GM23248 (cell line): ENCODE data around the gene NUP42. TPM values are rescaled to one million over a fixed set of nuclear protein-coding genes. Genes with fewer than 3 reads are reported as not detected.
"Not testable (repeated sequence)": the region's sequence is repeated elsewhere in the genome, so short reads cannot be mapped to it uniquely, and the experiment has no call there.

Source experiments
- DNase-seq: peaks from one replicate; pipeline ENCODE4 v3.0.0-alpha.2; 2015
- H2AFZ ChIP-seq: fragments of 200-600 bp; sonication (generic); 2 replicates; pipeline ENCODE4 v1.6.1; 2016; ENCODE audit warnings: antibody characterized with exemption
- H3F3A ChIP-seq: fragments of 200-600 bp; sonication (generic); 2 replicates; pipeline ENCODE4 v1.6.1; 2016; ENCODE audit warnings: mild to moderate bottlenecking, antibody characterized with exemption, mixed run types; ENCODE audit not compliant: insufficient read depth
- H3K27ac ChIP-seq: fragments of 200-600 bp; sonication (generic); 2 replicates; pipeline ENCODE4 v1.5.1; 2016; ENCODE audit warnings: mild to moderate bottlenecking
- H3K27me3 ChIP-seq: fragments of 200-600 bp; sonication (generic); replicated peaks from 2 replicates; pipeline ENCODE4 v1.6.1; 2016; ENCODE audit warnings: mild to moderate bottlenecking; ENCODE audit not compliant: insufficient read depth
- H3K36me3 ChIP-seq: fragments of 200-600 bp; sonication (generic); 2 replicates; pipeline ENCODE4 v1.6.1; 2016; ENCODE audit warnings: low read depth, mild to moderate bottlenecking
- H3K4me1 ChIP-seq: fragments of 200-600 bp; sonication (generic); 2 replicates; pipeline ENCODE4 v1.6.1; 2016; ENCODE audit warnings: mild to moderate bottlenecking; ENCODE audit not compliant: insufficient read depth
- H3K4me2 ChIP-seq: fragments of 200-600 bp; sonication (generic); one replicate; pipeline ENCODE4 v1.6.1; 2016; ENCODE audit warnings: mild to moderate bottlenecking; ENCODE audit not compliant: unreplicated experiment
- H3K4me3 ChIP-seq: fragments of 200-600 bp; sonication (generic); 2 replicates; pipeline ENCODE4 v1.5.1; 2016; ENCODE audit warnings: mild to moderate bottlenecking
- H3K79me2 ChIP-seq: fragments of 200-600 bp; sonication (generic); 2 replicates; pipeline ENCODE4 v1.6.1; 2016; ENCODE audit warnings: mild to moderate bottlenecking; ENCODE audit not compliant: insufficient read depth
- H3K9ac ChIP-seq: fragments of 200-600 bp; sonication (generic); 2 replicates; pipeline ENCODE4 v1.6.1; 2016; ENCODE audit warnings: mild to moderate bottlenecking
- H3K9me2 ChIP-seq: fragments of 200-600 bp; sonication (generic); 2 replicates; pipeline ENCODE4 v1.6.1; 2016; ENCODE audit warnings: mixed run types, mild to moderate bottlenecking, moderate library complexity; ENCODE audit not compliant: insufficient read depth
- H3K9me3 ChIP-seq: fragments of 200-600 bp; sonication (generic); one replicate; pipeline ENCODE4 v1.6.1; 2017; ENCODE audit warnings: low read depth
- H4K20me1 ChIP-seq: fragments of 200-600 bp; sonication (generic); 2 replicates; pipeline ENCODE4 v1.6.0; 2016; ENCODE audit not compliant: insufficient read depth
- EZH2 ChIP-seq: fragments of 200-600 bp; sonication (generic); IDR thresholded peaks from 2 replicates; pipeline ENCODE4 v1.6.1; 2018; ENCODE audit warnings: antibody characterized with exemption, mild to moderate bottlenecking; ENCODE audit not compliant: insufficient read depth, poor library complexity, severe bottlenecking
- EZH2phosphoT487 ChIP-seq: fragments of 200-600 bp; sonication (generic); IDR thresholded peaks from 2 replicates; pipeline ENCODE4 v1.6.1; 2018; ENCODE audit warnings: antibody characterized with exemption, moderate library complexity, mild to moderate bottlenecking, low read depth; ENCODE audit not compliant: insufficient read depth
- whole genome bisulfite sequencing, 2 experiments: methylation state at CpG; one replicate each; pipeline ENCODE4 v1.1.6; 2015 to 2017; ENCODE audit warnings: low lambda C conversion rate in 2 of 2, low coverage in 1 of 2; ENCODE audit errors: missing lambda C conversion rate in 2 of 2; 5-methylcytosine and 5-hydroxymethylcytosine counted together
- in situ Hi-C: fragments of 300-500 bp; cut with MboI; formaldehyde crosslinking; loops from 2 replicates; pipeline ENCODE4 v1.15.0; 2020
- polyA plus RNA-seq: library from polyadenylated mRNA; unstranded; fragments of >200 nt; fragmentation: Nextera tagmentation; extraction: Ambion mirVana; gene quantifications from 2 replicates; pipeline ENCODE4 v1.2.1, GENCODE V29; 2016
- total RNA-seq: library from RNA; depleted of rRNA; stranded (reverse); fragments of >200 nt; shearing (Covaris generic); gene quantifications from 2 replicates; pipeline ENCODE4 v1.2.3, GENCODE V29; 2014

NUP42 gene
- total and polyA plus RNA-seq, 2 experiments from 2014 or later = 27.1 to 34.2 TPM

DNA sequence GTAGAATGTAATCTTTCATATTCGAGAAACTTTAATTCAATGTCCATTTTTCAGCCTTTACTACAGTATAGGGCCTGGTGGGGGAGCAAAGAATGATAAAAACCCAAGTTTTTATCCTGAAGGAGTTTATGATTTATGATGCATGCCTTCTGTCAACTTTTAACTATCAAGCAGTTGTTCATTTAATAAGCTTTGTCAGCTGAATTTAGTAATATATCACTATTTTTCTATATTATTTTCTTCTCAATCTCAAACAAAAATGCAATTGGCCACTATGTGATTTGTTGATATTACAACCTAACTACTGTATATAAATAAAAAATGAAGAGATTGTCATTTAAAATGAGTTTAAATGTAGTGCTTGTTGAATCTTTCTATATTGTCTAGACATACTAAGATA, 2.4 kb downstream of the NUP42 start:
- Histone ChIP-seq H3K27me3 (no peaks in the 10 kb centered on the region), H3K79me2 (peaks cover 67% of the 10 kb centered on the region), H3K4me3 (peak overlapping the region; percentile 89), H4K20me1 (no peaks in the 10 kb centered on the region), H3K4me2 (peak overlapping the region; percentile 73), H3K9ac (peak overlapping the region; percentile 15; the same call in 1 of the 2 replicates), H3K9me2 (no peaks in the 10 kb centered on the region), H3K36me3 (peaks cover 37% of the 10 kb centered on the region), H3K9me3 (no peaks in the 10 kb centered on the region), H2AFZ (no peak overlapping the region), H3K4me1 (peaks cover 32% of the 10 kb centered on the region), H3K27ac (no peak overlapping the region), H3F3A (peaks cover 31% of the 10 kb centered on the region)
- in situ Hi-C loops = no loop called here
- no peak for TF ChIP-seq EZH2phosphoT487
- no peak for TF ChIP-seq EZH2
- 0 to 9% methylated on average over 1 of the region's 1 CpG for WGBS, 2 experiments
- DNase-seq = no peak

DNA sequence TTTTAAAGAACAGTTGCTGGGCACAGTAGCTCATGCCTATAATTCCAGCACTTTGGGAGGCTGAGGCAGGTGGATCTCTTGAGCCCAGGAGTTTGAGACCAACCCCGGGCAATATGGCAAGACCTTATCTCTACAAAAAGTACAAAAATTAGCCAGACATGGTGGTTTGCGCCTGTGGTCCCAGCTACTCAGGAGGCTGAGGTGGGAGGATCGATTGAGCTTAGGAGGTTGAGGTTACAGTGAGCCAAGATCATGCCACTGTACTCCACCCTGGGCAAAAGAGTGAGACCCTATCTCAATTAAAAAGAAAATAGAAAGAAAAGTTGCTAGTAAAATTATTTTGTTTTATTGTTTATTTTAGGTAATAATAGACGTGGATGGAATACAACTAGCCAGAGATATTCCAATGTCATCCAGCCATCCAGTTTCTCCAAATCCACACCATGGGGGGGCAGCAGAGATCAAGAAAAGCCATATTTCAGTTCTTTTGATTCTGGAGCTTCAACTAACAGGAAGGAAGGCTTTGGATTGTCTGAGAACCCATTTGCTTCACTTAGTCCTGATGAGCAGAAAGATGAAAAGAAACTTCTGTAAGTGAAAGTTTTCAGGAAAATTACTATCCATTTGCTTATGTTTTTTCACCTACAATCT, 3.0 kb downstream of the NUP42 start:
- Histone ChIP-seq H3K27me3 (no peaks in the 10 kb centered on the region), H3K4me1 (peaks cover 32% of the 10 kb centered on the region), H3K9me2 (no peaks in the 10 kb centered on the region), H3K36me3 (peaks cover 39% of the 10 kb centered on the region), H4K20me1 (no peaks in the 10 kb centered on the region), H3K9me3 (no peaks in the 10 kb centered on the region), H2AFZ (no peak overlapping the region), H3K79me2 (peaks cover 69% of the 10 kb centered on the region), H3K4me3 (no peak overlapping the region), H3K27ac (no peak overlapping the region), H3F3A (peaks cover 31% of the 10 kb centered on the region), H3K9ac (no peak overlapping the region; the same call in 1 of the 2 replicates), H3K4me2 (no peak overlapping the region)
- WGBS, 2 experiments = 67 to 71% methylated on average over 4 of the region's 4 CpGs
- in situ Hi-C loops = no loop called here
- no peak for TF ChIP-seq EZH2
- no peak for TF ChIP-seq EZH2phosphoT487
- peak; percentile 77 for DNase-seq

DNA sequence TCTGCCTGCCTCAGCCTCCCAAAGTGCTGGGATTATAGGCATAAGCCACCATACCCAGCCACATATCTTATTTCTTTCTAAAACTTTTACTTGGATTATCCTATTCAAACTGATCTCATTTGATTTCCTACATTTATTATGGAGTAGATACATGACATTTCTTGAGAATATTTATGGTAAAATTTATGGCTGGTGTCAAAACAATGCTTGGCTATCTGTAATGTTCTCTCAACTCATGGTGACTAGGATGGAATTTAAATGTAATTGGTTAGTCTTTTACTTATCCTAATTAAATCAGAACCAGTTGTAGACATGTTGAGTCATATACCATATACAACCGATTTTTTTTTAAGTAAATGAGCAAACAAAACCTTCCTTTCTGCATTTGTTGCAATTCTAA, 4.1 kb downstream of the NUP42 start:
- Histone ChIP-seq H3K9ac (no peak overlapping the region), H4K20me1 (no peaks in the 10 kb centered on the region), H3K27me3 (no peaks in the 10 kb centered on the region), H3K36me3 (peaks cover 44% of the 10 kb centered on the region), H2AFZ (no peak overlapping the region), H3K4me3 (no peak overlapping the region), H3K9me2 (no peaks in the 10 kb centered on the region), H3F3A (peaks cover 19% of the 10 kb centered on the region), H3K79me2 (peaks cover 69% of the 10 kb centered on the region), H3K4me2 (no peak overlapping the region), H3K4me1 (peaks cover 32% of the 10 kb centered on the region), H3K27ac (no peak overlapping the region), H3K9me3 (no peaks in the 10 kb centered on the region)
- WGBS, 2 experiments = 3 to 4% methylated on average over 1 of the region's 1 CpG
- DNase-seq = no peak
- TF ChIP-seq EZH2 (no peak), EZH2phosphoT487 (no peak)
- in situ Hi-C loops = no loop called here

- DNase-seq = no peak
- Histone ChIP-seq H3K9me2 (no peaks in the 10 kb centered on the region), H2AFZ (no peak overlapping the region), H3K4me3 (no peak overlapping the region), H3K27me3 (no peaks in the 10 kb centered on the region), H3K79me2 (peaks cover 34% of the 10 kb centered on the region), H3K9ac (no peak overlapping the region), H4K20me1 (no peaks in the 10 kb centered on the region), H3K4me1 (peaks cover 1% of the 10 kb centered on the region; the same call in 1 of the 2 replicates), H3K36me3 (peaks cover 51% of the 10 kb centered on the region), H3K27ac (no peak overlapping the region), H3K4me2 (no peak overlapping the region), H3K9me3 (no peaks in the 10 kb centered on the region), H3F3A (no peaks in the 10 kb centered on the region)
- WGBS, 2 experiments = 92 to 98% methylated on average over 2 of the region's 2 CpGs
- in situ Hi-C loops = no loop called here
- TF ChIP-seq EZH2 = no peak
- no peak for TF ChIP-seq EZH2phosphoT487
Observed at GRCh38 chr7:23191022-23191421, 9.2 kb downstream of the NUP42 start.

GRCh38 chr7:23193650-23194227, 11.9 kb downstream of the NUP42 start:
- 97 to 100% methylated on average over 19 to 25 of the region's 27 CpGs for WGBS, 2 experiments
- H3K4me2 ChIP-seq, H3K27ac ChIP-seq, DNase-seq, H3K79me2 ChIP-seq, H3K4me3 ChIP-seq, H3K9me3 ChIP-seq, H3K27me3 ChIP-seq, H3F3A ChIP-seq, H4K20me1 ChIP-seq, H3K9me2 ChIP-seq, in situ Hi-C loops, H3K4me1 ChIP-seq, H2AFZ ChIP-seq, H3K9ac ChIP-seq: not testable (repeated sequence)
- H3K36me3 ChIP-seq = peaks cover 35% of the 10 kb centered on the region
